MV-4-11 (cell line): Measurements from ENCODE around the gene MEX3A.
A peak's percentile ranks its signal among the peaks of the same experiment; 100 is the strongest.
"Not testable (repeated sequence)": the region's sequence is repeated elsewhere in the genome, so short reads cannot be mapped to it uniquely, and the experiment has no call there.

Source experiments
- DNase-seq: peaks from one replicate; lab custom pipeline; 2025; lab: John Stamatoyannopoulos, UW

The MEX3A gene, protein sequence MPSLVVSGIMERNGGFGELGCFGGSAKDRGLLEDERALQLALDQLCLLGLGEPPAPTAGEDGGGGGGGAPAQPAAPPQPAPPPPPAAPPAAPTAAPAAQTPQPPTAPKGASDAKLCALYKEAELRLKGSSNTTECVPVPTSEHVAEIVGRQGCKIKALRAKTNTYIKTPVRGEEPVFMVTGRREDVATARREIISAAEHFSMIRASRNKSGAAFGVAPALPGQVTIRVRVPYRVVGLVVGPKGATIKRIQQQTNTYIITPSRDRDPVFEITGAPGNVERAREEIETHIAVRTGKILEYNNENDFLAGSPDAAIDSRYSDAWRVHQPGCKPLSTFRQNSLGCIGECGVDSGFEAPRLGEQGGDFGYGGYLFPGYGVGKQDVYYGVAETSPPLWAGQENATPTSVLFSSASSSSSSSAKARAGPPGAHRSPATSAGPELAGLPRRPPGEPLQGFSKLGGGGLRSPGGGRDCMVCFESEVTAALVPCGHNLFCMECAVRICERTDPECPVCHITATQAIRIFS

DNA sequence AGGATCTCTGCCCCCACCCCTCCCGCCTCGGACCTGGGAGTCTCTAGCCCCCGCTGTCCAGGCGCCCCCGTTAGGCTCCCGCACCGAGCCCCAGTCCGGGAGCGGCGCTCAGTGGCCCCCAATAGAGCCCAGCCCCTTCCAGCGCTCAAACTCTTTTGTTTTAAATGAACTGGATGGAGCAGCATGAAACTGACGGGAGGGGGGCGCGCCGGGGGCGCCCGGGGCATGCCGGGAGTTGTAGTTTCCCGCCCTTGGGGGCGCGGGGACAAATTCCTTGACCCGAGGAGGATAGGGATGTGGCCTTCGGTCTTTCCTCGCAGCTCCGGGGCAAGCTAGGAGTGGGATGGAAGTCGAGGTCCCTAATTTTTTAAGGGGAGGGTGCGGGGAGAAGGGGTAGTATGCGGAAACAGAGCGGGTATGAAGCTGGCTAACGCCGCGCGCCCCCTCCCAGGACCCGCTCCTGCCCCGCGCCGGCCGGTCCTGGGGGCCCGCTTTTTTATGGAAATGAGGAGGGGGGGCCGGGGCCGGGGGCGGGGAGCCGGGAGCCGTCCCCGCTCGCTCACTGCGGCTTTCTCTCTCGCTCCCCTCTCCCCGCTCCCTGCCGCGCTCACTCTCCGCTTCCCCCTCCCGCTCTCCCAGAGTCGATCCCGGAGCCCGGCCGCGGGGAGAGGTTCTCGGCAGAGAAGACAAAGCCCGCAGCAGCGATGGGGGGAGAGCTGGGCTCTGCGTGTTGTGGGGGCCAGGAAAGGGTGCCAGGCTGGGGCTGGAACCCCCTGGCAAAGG, at the start of gene MEX3A:
Gene MEX3A (minus strand): TSS at position 157 of the 783 bp plus-strand sequence. CDS start 467 bp downstream, outside the sequence.
- DNase-seq = peak; percentile 29

DNA sequence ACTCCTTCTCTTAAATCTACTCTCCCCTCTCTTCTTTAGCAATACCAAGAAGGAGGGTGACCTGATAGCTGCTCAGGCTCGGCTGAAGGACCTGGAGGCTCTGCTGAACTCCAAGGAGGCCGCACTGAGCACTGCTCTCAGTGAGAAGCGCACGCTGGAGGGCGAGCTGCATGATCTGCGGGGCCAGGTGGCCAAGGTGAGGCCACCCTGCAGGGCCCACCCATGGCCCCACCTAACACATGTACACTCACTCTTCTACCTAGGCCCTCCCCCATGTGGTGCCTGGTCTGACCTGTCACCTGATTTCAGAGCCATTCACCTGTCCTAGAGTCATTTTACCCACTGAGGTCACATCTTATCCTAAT, 48.3 kb upstream of the MEX3A start:
- no peak for DNase-seq

DNA sequence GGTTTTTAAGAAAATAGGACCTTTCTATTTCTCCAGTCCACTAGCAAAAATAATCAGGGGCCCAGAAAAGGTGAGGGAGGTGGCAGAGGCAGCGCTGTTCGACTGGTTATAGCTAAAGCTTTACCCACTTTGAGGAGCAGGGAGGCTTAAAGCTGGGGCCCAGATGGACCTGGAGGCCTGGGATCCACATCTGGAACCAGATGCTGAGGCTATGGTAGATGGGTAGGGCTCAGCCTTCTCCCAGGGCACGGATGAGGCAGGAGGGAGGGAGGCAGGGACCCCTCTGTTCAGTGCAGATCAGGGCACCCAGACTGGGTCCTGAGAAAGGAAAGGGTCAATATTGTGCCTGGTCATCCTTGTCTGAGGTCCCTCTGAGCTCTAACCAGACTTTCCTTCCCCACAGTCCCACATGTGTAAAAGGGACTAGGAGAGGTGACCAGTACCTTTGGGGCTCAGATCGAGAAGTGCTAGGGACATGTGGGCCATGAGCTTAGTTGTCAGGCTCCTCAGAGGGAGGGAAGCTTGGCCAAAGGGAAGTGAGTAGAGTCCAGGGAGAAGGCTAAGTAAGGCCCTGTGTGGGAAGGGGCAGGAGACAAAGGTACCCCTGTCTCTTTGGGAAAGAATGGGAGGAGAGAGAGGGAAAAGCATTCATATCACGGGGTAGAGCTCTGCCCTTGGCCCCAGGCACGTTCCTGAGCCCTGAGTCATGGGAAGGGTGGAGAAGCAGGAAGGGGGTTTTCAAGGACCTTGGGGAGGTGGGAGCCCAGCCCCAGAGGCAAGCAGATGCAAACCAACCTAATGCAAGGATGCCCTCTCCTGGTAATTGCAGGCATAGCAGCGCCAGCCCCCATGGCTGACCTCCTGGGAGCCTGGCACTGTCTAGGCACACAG, 47.7 kb upstream of the MEX3A start:
- peak; percentile 75 for DNase-seq

DNA sequence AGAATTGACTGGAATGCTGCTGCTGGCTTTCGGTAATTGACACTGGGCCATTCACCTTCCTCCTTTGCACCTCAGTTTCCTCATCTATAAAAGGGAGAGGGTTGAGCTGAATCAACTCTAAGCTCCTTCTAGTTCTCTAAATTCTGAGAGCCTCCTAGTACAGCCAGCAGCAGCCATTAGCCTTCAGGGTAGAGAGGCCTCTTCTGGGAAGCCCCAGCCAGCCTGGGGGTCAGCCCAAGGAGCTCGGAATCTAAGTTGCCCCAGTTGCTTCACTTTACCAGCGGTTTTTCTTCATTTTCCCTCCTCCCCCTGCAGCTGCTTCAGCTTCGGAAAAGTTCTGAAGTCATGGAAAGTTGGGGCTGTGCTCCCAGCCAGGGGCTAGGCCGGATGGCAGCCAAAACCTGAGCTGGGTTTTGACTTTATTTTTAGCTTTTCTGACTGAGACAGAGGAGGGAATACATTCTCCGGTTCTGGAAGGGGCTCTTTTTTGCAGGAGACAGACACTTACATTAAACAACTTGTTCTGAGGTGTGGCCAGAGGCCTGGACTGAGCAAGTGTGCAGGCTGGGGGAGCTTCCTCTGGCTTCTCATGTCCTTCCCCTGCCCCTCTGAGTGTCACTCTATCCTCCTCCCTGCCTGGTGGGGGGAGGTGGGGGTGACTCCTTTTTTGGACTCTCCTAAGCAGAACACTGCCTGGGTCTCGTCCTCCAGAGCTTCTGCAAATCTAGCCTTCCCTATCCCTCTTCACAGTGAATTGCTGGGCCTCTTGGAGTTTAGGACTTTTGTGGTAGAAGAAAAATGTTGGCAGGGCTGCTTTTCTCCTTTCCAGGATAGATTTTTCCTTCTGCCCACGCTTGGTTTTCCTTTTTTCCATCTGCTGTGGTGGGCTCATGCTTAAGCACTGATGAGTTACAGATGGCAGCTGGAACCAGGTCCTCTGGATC, 46.7 kb upstream of the MEX3A start:
- DNase-seq = peak; percentile 88

DNA sequence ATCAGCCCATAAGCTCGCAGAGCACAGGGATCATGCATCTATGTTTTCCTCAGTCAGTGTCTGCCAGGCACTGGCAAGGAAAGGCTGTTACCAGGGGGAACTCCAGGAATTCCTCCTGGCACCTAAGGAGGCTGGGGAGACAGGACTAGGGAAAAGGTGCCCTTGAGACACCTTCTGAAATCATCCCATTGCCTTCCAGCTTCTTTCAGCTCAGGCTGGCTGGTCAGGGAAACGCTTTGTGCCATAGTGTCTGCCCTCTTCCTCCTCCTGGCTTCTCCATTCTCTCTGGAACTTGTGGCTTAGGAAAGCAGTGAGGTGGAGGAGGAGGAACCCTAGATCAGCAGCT, 46.0 kb upstream of the MEX3A start:
- no peak for DNase-seq

DNA sequence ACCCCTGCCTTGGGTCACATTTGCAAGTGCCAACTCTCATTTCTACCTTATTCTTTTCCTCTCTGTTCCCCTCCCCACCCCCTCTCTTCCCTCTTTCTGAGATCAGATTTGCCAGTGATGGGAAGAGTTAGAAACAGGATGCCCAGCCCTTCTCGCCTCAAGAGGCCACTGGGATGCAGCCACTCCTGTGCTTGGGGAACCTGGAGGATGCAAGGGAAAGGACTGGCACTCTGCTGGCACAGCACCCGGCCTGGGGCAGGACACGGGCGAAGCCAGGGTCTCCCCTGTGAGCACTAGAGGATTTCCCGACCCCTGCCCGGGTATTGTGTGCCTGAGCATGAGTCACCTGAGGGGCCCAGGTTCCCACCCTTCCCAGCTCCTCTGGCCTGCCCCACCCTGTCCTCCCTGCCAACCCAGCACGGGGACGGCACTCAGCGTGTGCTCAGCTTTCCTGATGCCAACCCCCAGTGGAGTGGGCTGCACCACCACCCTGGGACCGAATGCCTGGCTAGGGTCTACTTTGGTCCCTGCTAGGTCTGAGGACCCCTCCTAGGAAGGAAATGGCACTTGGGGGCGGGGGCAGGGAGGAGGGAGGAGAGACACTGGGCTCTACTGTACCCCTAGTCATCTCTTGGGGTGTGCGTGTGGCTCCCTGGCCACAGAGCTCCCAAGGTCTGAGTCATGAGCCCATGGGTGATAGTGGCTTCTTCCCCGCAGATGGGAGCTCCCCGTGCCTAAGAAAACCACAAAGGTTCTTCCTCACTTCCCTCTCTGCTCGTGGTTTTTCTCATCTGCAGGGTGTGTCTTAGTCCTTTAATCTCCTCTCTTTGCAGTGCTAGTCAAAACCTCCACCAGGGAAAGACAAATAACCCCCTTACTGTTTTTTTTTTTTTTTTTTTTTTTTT, 44.6 kb upstream of the MEX3A start:
- peak; percentile 100 for DNase-seq

DNA sequence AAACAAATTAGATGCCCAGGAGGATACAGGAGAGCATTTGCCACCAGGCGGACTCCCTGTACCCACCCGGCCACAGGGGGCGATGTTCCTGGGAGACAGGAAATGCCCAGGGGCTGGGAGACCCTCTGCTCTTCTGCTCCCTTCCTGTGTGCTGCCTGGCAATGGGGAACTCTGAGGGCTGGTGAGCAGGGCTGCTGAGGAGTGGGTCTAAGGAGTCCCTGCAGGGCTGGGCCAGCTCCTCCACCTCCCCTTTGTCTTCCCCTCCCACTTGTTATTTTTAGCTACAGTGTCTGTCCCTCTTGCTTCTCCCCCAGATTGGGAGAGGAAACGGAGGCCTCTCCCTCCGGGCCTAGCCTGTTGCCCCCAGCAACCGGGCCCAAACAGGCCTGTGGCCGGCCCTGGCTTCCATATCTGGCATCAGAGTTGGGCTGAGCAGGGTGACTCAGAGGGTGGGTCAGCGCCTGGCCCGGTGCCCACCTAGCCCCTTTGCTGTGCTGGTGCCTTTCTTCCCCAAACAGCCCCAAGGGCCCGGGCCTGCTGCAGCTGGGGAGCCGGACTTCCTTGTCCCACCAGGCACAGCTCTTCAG, 43.9 kb upstream of the MEX3A start:
- peak; percentile 98 for DNase-seq

DNA sequence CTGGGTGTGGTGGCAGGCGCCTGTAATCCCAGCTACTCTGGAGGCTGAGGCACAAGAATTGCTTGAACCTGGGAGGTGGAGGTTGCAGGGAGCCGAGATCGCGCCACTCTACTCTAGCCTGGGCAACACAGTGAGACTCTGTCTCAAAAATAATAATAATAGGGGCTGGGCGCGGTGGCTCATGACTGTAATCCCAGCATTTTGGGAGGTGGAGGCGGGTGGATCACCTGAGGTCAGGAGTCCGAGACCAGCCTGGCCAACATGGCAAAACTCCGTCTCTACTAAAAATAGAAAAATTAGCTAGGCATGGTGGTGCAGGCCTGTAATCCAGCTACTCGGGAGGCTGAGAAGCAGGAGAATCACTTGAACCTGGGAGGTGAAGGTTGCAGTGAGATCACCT, 43.3 kb upstream of the MEX3A start:
- DNase-seq = not testable (repeated sequence)

DNA sequence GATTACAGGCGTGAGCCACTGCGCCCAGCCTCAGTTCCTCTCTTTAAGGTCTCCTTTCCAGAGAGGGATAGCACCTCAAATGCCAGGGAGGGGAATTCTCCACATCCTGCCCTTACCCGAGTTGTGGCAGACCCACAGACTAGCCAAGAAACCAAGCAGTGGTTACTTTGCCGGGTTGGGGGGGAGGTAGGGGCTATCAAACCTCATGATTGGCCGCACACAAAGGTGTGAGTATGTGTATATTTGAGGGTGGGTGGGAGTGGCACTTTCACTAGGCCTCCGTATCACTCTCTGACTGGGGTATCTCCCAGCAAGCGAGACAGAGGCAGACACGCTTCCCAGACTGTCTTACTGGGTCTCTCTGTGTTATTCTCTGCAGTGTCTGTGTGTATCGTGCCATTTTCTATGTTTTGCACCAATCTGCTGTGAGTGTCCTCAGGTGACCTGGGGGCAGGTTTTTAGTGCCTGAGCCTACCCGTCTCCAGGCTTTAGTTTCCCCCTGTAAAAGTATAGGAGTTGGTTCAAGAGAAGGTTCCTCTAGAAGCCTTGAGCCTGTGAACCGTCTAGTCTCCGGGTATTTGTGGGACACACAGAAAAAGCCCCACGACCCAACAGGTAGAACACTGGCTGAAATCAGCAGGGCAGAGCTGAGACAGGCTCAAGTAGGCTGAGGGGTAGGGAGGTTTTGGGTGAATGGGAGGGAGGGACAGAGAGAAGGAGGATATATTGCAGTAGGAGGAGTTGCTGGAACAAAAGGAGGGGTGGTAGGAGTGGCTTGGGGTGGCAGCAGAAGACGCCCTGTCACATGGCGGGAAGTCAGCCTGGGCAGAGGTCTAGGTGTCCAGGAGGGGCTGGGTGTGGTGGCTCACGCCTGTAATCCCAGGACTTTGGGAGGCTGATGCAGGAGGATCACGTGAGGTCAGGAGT, 42.6 kb upstream of the MEX3A start:
- DNase-seq = peak; percentile 81

DNA sequence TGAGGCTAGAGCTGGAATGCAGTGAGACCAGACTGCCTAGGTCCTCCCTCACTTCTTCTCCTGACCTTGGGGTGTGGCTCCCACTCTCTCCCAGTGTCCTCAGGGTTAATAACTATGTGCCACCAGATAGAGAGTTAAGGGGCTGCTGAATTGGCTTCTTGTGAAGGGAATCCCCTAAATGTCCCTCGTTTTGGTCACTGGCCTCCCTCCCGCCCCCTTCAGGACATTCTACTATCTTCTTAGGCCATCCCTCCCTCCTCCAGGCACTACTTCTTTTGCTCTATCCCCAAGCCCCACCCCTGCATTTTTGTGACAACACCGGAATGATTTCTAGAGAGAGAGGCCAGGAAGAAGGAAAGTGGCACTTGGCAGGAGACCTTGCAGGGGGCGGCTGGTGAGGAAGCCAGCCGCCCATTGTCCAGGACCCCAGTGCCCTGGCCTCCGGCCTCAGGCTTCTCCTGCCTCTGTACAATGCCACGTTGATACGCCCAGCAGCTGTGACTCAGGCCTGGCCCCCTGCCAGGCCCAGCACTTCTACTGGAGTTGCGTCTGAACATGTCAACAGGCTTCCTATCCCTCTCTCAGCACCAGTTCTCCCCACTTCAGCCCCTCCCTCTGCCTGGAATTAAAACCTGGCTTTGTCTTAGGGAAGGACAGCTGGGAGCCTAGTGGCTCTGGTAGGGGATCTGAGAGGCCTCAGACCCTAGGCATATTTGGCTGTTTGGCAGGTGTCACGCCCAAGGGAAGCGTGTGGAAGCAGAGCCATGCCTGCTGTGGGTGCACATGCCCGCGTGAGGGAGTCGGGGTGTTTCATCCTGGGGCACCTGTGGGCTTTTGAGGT, 41.3 kb upstream of the MEX3A start:
- DNase-seq = peak; percentile 86

DNA sequence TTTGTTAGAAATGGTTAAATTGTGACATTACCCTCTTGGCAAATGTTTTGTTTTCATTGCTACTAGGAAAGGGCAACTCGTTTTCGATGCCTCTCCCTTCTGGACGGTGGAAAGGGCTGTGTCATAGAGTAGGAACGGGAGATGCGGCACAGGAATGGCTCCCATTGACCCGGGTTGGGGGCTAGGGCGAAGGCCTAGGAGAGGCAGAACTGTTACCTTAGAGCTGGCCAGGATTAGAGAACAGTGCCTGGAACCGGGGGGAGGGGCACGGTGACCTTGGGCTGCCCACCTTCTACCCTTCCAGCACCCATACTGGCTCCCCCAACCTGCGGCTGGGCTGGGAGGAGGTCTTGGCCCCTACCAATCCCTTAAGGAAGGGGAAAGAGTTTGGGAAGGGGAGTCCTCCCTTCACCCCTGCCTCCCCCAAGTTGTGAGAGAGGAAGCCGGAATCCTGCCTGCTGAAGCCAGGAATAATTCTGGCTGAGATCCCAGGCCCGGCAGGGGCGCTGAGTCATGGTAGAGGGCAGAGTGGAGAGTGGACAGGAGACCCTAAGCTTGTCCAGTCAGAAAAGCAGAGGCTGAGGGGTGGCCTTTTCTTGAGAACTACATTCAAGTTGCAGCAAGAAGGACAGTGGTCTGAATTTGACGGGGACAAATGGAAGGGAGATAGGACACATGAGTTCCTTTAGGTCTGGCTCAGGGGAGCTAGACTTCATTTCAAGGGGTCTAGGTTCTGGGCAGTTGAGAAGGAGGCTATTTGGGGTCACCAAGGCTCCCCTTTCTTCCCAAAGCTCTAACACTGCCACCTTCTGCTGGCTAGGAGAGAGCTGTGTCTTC, 40.5 kb upstream of the MEX3A start:
- DNase-seq = no peak

DNA sequence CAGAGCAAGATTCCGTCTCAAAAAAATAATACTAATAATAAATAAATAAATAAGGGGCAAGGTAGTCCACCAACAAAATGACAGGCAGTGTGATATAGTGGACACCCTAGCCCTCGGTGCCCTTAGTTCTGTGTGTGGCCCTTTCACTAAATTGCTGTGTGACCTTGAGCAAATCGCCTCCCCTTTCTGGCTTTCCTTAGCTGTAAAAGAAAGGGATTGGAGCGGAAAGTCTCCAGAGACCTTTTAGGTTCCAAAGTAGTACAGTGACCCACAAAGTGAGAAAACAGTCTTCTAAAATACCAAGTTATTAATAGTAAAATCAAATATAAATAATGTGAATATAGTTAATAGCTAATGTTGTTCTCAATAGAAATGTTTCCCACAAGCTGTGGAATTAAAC, 39.8 kb upstream of the MEX3A start:
- no peak for DNase-seq

DNA sequence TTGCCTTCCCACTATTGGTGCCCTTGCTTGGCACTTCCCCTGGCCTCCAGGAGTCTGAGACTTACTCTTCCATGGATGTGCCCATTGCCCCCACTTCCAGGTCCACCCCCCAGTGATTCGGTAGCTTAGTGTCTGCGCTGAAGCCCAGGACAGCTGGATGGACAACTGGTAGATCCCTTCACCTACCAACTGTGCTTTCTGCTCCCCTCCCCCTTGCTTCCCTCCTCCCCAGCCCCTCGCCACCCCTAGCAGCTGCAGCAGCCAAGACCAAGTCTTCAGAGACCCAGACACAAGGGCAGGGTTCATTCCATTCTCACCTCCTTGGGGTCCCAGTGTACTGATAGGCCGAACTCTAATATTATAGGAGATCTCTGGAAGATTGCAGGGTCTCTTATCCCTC, 39.2 kb upstream of the MEX3A start:
- no peak for DNase-seq

DNA sequence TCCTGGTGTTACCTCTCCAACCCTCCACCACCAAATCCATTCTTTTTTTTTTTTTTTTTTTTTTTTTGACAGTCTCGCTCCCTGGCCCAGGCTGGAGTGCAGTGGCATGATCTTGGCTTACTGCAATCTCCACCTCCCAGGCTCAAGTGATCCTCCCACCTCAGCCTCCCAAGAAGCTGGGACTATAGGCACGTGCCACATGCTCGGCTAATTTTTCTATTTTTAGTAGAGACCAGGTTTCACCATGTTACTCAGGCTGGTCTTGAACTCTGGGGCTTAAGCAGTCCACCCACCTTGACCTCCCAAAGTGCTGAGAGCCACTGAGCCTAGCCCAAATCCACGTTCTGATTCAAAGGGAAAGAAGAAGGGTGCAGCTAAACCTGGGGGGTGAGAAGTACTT, 38.7 kb upstream of the MEX3A start:
- not testable (repeated sequence) for DNase-seq

DNA sequence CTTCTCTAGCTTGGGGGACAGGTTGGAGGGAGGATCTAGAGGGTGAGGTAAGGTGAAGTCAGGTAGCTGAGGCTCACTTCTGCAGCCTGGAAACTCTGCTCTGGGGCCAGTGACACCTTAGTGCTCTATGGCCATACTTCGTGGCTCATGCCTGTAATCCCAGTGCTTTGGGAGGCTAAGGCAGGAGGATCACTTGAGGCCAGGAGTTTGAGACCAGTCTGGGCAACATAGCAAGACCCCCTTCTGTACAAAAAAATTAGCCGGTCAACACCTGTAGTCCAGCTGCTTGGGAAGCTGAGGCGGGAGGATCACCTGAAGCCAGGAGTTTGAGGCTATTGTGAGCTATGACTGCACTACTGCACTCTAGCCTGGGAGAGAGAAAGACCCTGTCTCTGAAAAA, 38.1 kb upstream of the MEX3A start:
- no peak for DNase-seq

DNA sequence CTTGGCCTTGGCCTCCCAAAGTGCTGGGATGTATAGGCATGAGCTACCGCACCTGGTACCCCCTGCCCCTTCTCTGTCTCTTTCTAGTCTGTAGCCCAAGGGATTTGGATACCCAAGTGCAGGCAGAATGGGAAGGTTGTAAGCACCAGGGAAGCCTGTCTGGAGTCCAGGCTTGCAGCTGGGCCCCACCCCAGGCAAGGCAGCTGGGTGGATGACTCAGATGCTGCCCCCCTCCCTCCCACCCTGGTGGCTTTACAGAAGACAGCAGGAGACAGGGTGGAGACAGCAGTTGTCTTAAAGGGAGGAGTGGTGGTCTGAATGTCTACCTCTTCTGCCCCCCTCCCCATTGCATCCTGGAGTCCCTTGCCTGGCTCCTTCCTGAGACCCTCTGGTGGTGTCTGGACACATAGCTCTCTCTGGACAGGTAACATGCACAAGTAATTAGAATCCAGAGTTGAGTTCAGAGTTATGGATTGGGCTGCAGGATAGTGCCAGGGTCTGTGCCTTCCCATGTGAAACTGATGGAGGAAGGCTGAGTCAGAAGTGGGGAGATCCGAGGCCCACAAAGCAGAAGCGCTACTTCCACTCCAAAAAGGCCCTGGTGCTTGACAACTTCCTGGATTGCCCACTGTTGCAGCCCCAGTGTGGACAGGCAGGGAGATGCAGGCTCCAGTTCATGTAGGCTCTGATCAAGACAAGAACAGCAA, 37.4 kb upstream of the MEX3A start:
- peak; percentile 94 for DNase-seq
